ENCODE results near the gene ZNF524.

ZNF524 gene

GRCh38 chr19:55603581-55604292 lies 3.6 kb downstream of the ZNF524 start:
- Histone ChIP-seq H3K27ac (peak overlapping the region in 1 of 2 donors; percentile 99), H3K4me3 (no peak overlapping the region)
- TF ChIP-seq, protein P1, sequence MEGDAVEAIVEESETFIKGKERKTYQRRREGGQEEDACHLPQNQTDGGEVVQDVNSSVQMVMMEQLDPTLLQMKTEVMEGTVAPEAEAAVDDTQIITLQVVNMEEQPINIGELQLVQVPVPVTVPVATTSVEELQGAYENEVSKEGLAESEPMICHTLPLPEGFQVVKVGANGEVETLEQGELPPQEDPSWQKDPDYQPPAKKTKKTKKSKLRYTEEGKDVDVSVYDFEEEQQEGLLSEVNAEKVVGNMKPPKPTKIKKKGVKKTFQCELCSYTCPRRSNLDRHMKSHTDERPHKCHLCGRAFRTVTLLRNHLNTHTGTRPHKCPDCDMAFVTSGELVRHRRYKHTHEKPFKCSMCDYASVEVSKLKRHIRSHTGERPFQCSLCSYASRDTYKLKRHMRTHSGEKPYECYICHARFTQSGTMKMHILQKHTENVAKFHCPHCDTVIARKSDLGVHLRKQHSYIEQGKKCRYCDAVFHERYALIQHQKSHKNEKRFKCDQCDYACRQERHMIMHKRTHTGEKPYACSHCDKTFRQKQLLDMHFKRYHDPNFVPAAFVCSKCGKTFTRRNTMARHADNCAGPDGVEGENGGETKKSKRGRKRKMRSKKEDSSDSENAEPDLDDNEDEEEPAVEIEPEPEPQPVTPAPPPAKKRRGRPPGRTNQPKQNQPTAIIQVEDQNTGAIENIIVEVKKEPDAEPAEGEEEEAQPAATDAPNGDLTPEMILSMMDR (IDR thresholded peaks at IDR 0.05), result no peak
- no peak for DNase-seq (ENCODE audit: low spot score)

- Histone ChIP-seq H3K4me3 (peak overlapping the region; percentile 97), H3K27ac (peak overlapping the region; percentile 91 to 99)
- TF ChIP-seq, protein P1 (IDR thresholded peaks at IDR 0.05), result no peak
- DNase-seq (ENCODE audit: low spot score), result peak; percentile 97
Observed at GRCh38 chr19:55605207-55605636, 5.1 kb downstream of the ZNF524 start.

DNA sequence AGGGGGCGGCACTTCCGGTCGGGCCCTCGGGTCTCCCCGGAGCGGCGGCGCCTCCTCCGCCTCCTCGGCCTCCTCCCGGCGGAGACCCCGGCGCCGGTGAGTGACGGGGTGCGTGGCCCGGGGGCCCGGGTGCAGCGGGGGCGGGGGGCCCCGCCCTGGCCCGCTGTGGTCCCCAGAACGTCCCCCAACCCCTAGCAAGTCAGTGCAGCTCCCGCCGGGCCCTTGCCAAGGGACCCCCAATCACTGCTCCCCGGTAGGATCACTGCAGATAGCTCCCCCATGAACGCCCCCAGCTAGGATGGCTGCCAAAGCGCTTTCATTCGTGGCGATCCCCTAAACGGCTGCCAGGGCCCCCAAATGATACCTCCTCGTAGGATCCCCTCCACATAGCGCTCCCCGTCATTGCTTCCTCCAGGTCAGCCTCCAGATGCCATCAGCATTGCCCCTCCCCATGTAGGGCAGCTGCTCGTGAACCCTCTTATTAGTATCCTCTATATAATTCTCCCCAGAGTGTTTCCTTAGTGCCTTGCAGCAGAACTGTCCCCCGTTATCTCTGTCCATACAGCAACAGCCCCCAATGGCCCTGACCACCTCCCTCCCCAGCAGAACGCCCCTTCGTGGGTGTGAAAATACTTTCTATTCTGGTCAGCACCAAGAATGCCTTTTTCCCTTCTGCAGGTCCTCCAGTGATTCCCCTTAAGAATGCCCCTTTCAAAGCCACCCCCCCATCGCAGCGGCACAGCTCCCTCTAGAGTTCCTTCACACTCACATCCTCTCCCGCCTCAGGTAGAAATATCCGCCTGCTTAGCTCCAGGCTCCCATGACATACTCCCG lies 5.8 kb downstream of the ZNF524 start, which contains the start of gene ZNF865:
Gene ZNF865 (plus strand): TSS at position 11 of the 834 bp plus-strand sequence. CDS start 7,972 bp downstream, outside the sequence.
- Histone ChIP-seq H3K27ac (peak within 1 kb of the TSS; percentile 91 to 99), H3K4me3 (peak within 1 kb of the TSS; percentile 97)
- peak; percentile 85 for DNase-seq (ENCODE audit: low spot score)
- TF ChIP-seq, protein P1 (IDR thresholded peaks at IDR 0.05), result peak; percentile 19

DNA sequence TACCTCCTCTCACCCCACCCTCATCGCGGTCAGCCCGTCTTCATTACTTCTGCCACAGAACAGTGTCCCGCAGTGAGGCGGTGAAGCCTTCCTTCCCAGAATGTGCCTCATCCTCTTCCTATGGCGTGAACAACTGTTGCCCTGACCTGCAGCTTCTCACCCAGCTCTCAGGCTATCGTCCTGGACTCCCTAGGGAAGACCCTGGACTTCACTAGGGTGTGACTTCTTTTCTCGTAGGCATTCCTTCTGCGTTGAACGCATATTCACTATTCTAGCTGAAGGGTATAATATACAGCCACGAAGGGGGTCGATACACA lies 6.3 kb downstream of the ZNF524 start:
- TF ChIP-seq, protein P1 (IDR thresholded peaks at IDR 0.05), result no peak
- Histone ChIP-seq H3K27ac (peak overlapping the region; percentile 91 to 99), H3K4me3 (peak overlapping the region; percentile 97)
- DNase-seq (ENCODE audit: low spot score), result no peak

GRCh38 chr19:55606817-55607216 lies 6.7 kb downstream of the ZNF524 start:
- DNase-seq (ENCODE audit: low spot score), result no peak
- TF ChIP-seq, protein P1 (IDR thresholded peaks at IDR 0.05), result no peak
- Histone ChIP-seq H3K27ac (peak overlapping the region; percentile 91 to 99), H3K4me3 (peak overlapping the region; percentile 97)

- Histone ChIP-seq H3K27ac (no peak overlapping the region), H3K4me3 (no peak overlapping the region)
- TF ChIP-seq, protein P1 (IDR thresholded peaks at IDR 0.05), result no peak
- DNase-seq (ENCODE audit: low spot score), result no peak
Observed at GRCh38 chr19:55609326-55609725, 9.2 kb downstream of the ZNF524 start.

Data from coronary artery (tissue), 2 donors.